Esophagus squamous epithelium (tissue), 5 donors: ENCODE measurements around the gene DENND4C. TPM values are rescaled to one million over a fixed set of nuclear protein-coding genes. Genes with fewer than 3 reads are reported as not detected.
A peak's percentile ranks its signal among the peaks of the same experiment; 100 is the strongest.

Experiments used
- DNase-seq: peaks from one replicate; lab custom pipeline; 2025; lab: John Stamatoyannopoulos, UW
- H3K27ac ChIP-seq, 4 donors: fragments of 200-600 bp; sonication (generic); one replicate each; pipeline ENCODE4 v1.5.1; 2016 to 2019; ENCODE audit warnings: mild to moderate bottlenecking in 1 of 4
- H3K27me3 ChIP-seq, 4 donors: fragments of 200-600 bp; sonication (generic); 1 replicate in 3 of 4; 2 replicates in 1 of 4; pipeline versions ENCODE4 v1.5.1 to v1.6.0; 2017 to 2021; ENCODE audit warnings: antibody characterized with exemption in 1 of 4
- H3K36me3 ChIP-seq, 3 donors: fragments of 200-600 bp; sonication (generic); one replicate each; pipeline ENCODE4 v1.5.1; 2016 to 2019
- H3K4me1 ChIP-seq, 3 donors: fragments of 200-600 bp; sonication (generic); one replicate each; pipeline ENCODE4 v1.5.1; 2017 to 2019
- H3K4me3 ChIP-seq, 4 donors: fragments of 200-600 bp; sonication (generic); 1 replicate in 3 of 4; 2 replicates in 1 of 4; pipeline ENCODE4 v1.5.1; 2016 to 2019; ENCODE audit warnings: mild to moderate bottlenecking in 2 of 4, moderate library complexity in 1 of 4
- H3K9me3 ChIP-seq, 3 donors: fragments of 200-600 bp; sonication (generic); one replicate each; pipeline ENCODE4 v1.5.1; 2016 to 2019
- POLR2A ChIP-seq, 4 donors: fragments of 450-650 bp; IDR thresholded peaks; one replicate each; pipeline ENCODE4 v1.6.1; 2017; ENCODE audit warnings: antibody characterized with exemption in 4 of 4, mild to moderate bottlenecking in 4 of 4, moderate library complexity in 3 of 4
- WGBS, 2 donors: methylation state at CpG; one replicate each; pipeline ENCODE4 v1.1.5; 2018; 5-methylcytosine and 5-hydroxymethylcytosine counted together
- intact Hi-C: fragments of 100-400 bp; cut with DNase I; formaldehyde crosslinking; loops from one replicate; pipeline ENCODE4 v1.15.0; 2022
- total RNA-seq, 4 donors: library from RNA; depleted of rRNA; stranded (reverse); fragments of >200 nt; gene quantifications; one replicate each; pipeline ENCODE4 v1.1.0, GENCODE V29; 2016
- TF ChIP-seq, protein P1 (sequence below), 6 experiments: fragments of 450-650 bp in 4 of 6; fragments of 200-600 bp in 2 of 6; sonication (generic) in 2 of 6; IDR thresholded peaks; one replicate each; pipeline ENCODE4 v1.5.1; 2016 to 2019; ENCODE audit warnings: antibody characterized with exemption in 6 of 6, mild to moderate bottlenecking in 4 of 6, moderate library complexity in 4 of 6
- donor health status: DM: yes; HTN: yes; CAD: no.

Gene DENND4C
- total RNA-seq, 4 donors from 2014 or later: 32.7 to 65.8 (median 50.7) TPM

GRCh38 chr9:19221326-19221725 lies 9.2 kb upstream of the DENND4C start:
- Histone ChIP-seq H3K27me3 (no peaks in the 10 kb centered on the region), H3K4me3 (no peak overlapping the region), H3K9me3 (no peaks in the 10 kb centered on the region), H3K27ac (no peak overlapping the region), H3K4me1 (no peaks in the 10 kb centered on the region), H3K36me3 (no peaks in the 10 kb centered on the region)
- intact Hi-C loops: no loop called here
- 70 to 81% methylated on average over 9 to 10 of the region's 10 CpGs for WGBS, 2 donors
- TF ChIP-seq, protein P1, sequence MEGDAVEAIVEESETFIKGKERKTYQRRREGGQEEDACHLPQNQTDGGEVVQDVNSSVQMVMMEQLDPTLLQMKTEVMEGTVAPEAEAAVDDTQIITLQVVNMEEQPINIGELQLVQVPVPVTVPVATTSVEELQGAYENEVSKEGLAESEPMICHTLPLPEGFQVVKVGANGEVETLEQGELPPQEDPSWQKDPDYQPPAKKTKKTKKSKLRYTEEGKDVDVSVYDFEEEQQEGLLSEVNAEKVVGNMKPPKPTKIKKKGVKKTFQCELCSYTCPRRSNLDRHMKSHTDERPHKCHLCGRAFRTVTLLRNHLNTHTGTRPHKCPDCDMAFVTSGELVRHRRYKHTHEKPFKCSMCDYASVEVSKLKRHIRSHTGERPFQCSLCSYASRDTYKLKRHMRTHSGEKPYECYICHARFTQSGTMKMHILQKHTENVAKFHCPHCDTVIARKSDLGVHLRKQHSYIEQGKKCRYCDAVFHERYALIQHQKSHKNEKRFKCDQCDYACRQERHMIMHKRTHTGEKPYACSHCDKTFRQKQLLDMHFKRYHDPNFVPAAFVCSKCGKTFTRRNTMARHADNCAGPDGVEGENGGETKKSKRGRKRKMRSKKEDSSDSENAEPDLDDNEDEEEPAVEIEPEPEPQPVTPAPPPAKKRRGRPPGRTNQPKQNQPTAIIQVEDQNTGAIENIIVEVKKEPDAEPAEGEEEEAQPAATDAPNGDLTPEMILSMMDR (IDR thresholded peaks at IDR 0.05): no peak
- DNase-seq: no peak

DNA sequence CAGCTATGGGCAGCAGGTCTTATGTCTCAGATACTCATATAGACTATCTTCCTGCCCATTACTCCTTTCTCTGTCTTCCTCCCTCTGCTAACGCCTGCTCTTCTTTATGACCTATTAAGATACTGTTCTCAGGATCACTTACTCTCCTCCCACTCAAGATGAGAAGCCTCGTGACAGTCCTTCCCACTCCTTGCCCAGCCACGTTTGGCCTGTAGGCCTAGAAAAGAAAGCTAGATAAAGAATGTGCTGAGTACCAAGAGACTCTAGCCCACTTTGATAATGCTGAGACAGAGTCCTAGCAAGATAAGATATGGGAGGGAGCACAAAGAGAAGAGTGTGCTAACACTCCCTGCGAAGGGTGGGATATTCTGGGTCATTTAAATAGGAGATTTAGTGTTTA lies 6.8 kb upstream of the DENND4C start:
- TF ChIP-seq POLR2A (IDR thresholded peaks at IDR 0.05): no peak
- TF ChIP-seq, protein P1 (IDR thresholded peaks at IDR 0.05): no peak
- Histone ChIP-seq H3K4me1 (no peaks in the 10 kb centered on the region), H3K4me3 (no peak overlapping the region), H3K27ac (no peak overlapping the region), H3K36me3 (no peaks in the 10 kb centered on the region), H3K9me3 (no peaks in the 10 kb centered on the region), H3K27me3 (no peaks in the 10 kb centered on the region)
- intact Hi-C loops: no loop called here
- 66 to 69% methylated on average over 4 of the region's 4 CpGs for WGBS, 2 donors
- DNase-seq: no peak

- intact Hi-C loops: no loop called here
- Histone ChIP-seq H3K9me3 (no peaks in the 10 kb centered on the region), H3K36me3 (no peaks in the 10 kb centered on the region), H3K4me3 (no peak overlapping the region), H3K4me1 (peaks cover 0 to 3% (median 2%) of the 10 kb centered on the region in 3 donors), H3K27ac (no peak overlapping the region), H3K27me3 (no peaks in the 10 kb centered on the region)
- 91 to 95% methylated on average over 3 to 4 of the region's 7 CpGs for WGBS, 2 donors
- DNase-seq: no peak
- TF ChIP-seq POLR2A (IDR thresholded peaks at IDR 0.05): no peak
- TF ChIP-seq, protein P1 (IDR thresholded peaks at IDR 0.05): no peak
Measured at GRCh38 chr9:19224563-19224962, 5.9 kb upstream of the DENND4C start.

- peaks cover 0 to 5% (median 0%) of the 10 kb centered on the region in 3 donors for H3K36me3 ChIP-seq
Measured at GRCh38 chr9:19229595-19230354, 718 bp upstream of the DENND4C start.

More at GRCh38 chr9:19229595-19230354, 718 bp upstream of the DENND4C start:
- TF ChIP-seq POLR2A (IDR thresholded peaks at IDR 0.05): no peak
- TF ChIP-seq, protein P1 (IDR thresholded peaks at IDR 0.05): peak in 1 of 6 experiments; percentile 5
- H3K4me3 ChIP-seq: peak overlapping the region; percentile 81 to 98 (median 96)
- peak; percentile 31 for DNase-seq
- peaks cover 8 to 39% (median 12%) of the 10 kb centered on the region in 3 donors for H3K4me1 ChIP-seq
- WGBS, 2 donors: 4 to 5% methylated on average over 14 to 16 of the region's 41 CpGs
- intact Hi-C loops: no loop called here
- no peaks in the 10 kb centered on the region for H3K27me3 ChIP-seq
- no peaks in the 10 kb centered on the region for H3K9me3 ChIP-seq
- peak overlapping the region; percentile 95 to 98 (median 96) for H3K27ac ChIP-seq
